Measurements from ENCODE around the gene ANKS1B.

- TF ChIP-seq CTCF (IDR thresholded peaks at IDR 0.05; ENCODE audit: insufficient read depth, low read depth, low read length) (no peak), EZH2 (IDR thresholded peaks at IDR 0.05; ENCODE audit: insufficient read depth, low read length) (no peak)
Measured at GRCh38 chr12:98935847-98936246, 1048.9 kb downstream of the ANKS1B start.
